ENCODE data around the gene LPAR5.

- TF ChIP-seq ATF2 (tag by site-specific recombination; IDR thresholded peaks at IDR 0.05; ENCODE audit: low read depth) (no peak), CTCF (tag by site-specific recombination; IDR thresholded peaks at IDR 0.05) (no peak), SP2 (tag by site-specific recombination; IDR thresholded peaks at IDR 0.05) (no peak), ZNF335 (tag by site-specific recombination; conservative IDR thresholded peaks at IDR 0.05) (no peak)
Measured at GRCh38 chr12:6618483-6619225, 17.1 kb downstream of the LPAR5 start.
